ENCODE results near the gene CD70. TPM values are rescaled to one million over a fixed set of nuclear protein-coding genes. Genes with fewer than 3 reads are reported as not detected.
"Not testable (repeated sequence)": the region's sequence is repeated elsewhere in the genome, so short reads cannot be mapped to it uniquely, and the experiment has no call there.

The CD70 gene
- total and polyA plus RNA-seq, 4 donors: 0.22 to 0.57 (median 0.34) TPM

DNA sequence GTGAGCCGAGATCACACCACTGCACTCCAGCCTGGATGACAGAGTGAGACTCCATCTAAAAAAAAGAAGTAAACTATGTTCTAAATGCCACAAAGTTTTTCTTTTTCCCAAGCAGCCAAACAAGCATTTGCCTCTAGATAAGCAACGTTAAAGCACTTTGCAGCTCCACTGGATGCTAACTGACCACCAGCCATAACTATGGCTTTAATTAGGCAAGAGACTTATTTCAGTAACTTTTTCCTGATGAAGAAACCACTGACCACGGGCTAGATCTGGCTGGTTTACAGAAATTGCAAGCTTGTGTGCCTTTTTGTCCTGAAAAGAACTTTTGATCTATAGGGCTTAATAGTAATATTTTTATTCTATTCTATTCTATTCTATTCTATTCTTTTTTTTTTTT lies 22.1 kb downstream of the CD70 start:
- H3K36me3 ChIP-seq (ENCODE audit: control insufficient read depth in 4 of 4, insufficient read depth in 4 of 4, low read length in 4 of 4): no peaks in the 10 kb centered on the region
- no peak for ATAC-seq (ENCODE audit: insufficient read depth, low FRiP score)

DNA sequence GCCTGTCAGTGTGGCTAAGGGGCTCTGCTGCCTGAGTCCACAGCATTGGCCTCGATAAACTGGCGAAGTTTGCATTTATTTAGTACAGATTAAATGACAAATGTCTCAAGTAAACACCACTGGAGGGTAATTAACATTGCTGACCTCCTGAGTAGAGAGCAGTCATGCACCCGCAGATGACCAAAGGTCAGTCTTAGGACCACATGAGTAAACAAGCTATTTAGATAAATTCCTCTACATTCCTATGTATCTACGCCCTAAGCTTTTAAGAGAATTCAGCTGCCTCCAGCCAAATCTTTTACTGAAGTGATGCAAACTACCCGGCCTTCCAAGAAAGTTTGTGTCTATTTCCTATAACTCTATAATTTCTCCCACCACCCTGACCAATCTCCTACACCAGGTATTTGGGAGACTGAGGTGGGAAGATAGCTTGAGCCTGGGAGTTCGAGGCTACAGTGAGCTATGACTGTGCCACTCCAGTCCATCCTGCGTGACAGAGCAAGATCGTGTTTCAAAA lies 22.9 kb downstream of the CD70 start:
- no peaks in the 10 kb centered on the region for H3K36me3 ChIP-seq (ENCODE audit: control insufficient read depth in 4 of 4, insufficient read depth in 4 of 4, low read length in 4 of 4)
- WGBS, 2 donors: 65 to 74% methylated on average over 8 of the region's 8 CpGs
- no peak for DNase-seq
- H3K4me3 ChIP-seq: no peak overlapping the region
- H3K9me3 ChIP-seq (ENCODE audit: control insufficient read depth in 4 of 4, insufficient read depth in 3 of 4, low read length in 3 of 4): peaks cover 0 to 13% (median 7%) of the 10 kb centered on the region in 4 donors
- no peak overlapping the region for H3K27ac ChIP-seq (ENCODE audit: low read depth in 1 of 2, low read length in 1 of 2)
- H3K4me1 ChIP-seq (ENCODE audit: control insufficient read depth in 5 of 5, insufficient read depth in 5 of 5, low read length in 5 of 5): no peaks in the 10 kb centered on the region
- ATAC-seq (ENCODE audit: insufficient read depth, low FRiP score): no peak
- H3K27me3 ChIP-seq (ENCODE audit: control insufficient read depth in 3 of 3, insufficient read depth in 3 of 3, low read length in 2 of 3): no peaks in the 10 kb centered on the region
- TF ChIP-seq, protein P1, sequence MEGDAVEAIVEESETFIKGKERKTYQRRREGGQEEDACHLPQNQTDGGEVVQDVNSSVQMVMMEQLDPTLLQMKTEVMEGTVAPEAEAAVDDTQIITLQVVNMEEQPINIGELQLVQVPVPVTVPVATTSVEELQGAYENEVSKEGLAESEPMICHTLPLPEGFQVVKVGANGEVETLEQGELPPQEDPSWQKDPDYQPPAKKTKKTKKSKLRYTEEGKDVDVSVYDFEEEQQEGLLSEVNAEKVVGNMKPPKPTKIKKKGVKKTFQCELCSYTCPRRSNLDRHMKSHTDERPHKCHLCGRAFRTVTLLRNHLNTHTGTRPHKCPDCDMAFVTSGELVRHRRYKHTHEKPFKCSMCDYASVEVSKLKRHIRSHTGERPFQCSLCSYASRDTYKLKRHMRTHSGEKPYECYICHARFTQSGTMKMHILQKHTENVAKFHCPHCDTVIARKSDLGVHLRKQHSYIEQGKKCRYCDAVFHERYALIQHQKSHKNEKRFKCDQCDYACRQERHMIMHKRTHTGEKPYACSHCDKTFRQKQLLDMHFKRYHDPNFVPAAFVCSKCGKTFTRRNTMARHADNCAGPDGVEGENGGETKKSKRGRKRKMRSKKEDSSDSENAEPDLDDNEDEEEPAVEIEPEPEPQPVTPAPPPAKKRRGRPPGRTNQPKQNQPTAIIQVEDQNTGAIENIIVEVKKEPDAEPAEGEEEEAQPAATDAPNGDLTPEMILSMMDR (IDR thresholded peaks at IDR 0.05; ENCODE audit: control extremely low read depth, extremely low read depth): no peak
- H3K9ac ChIP-seq (ENCODE audit: insufficient read depth in 1 of 2, low read length in 2 of 2): no peak overlapping the region

More for the DNA sequence above, 22.1 kb downstream of the CD70 start:
- H3K4me3 ChIP-seq: no peak overlapping the region
- no peak overlapping the region for H3K27ac ChIP-seq (ENCODE audit: low read depth in 1 of 2, low read length in 1 of 2)
- peaks cover 0 to 8% (median 5%) of the 10 kb centered on the region in 4 donors for H3K9me3 ChIP-seq (ENCODE audit: control insufficient read depth in 4 of 4, insufficient read depth in 3 of 4, low read length in 3 of 4)
- WGBS, 2 donors: 45 to 47% methylated on average over 3 of the region's 3 CpGs
- no peaks in the 10 kb centered on the region for H3K4me1 ChIP-seq (ENCODE audit: control insufficient read depth in 5 of 5, insufficient read depth in 5 of 5, low read length in 5 of 5)
- H3K27me3 ChIP-seq (ENCODE audit: control insufficient read depth in 3 of 3, insufficient read depth in 3 of 3, low read length in 2 of 3): no peaks in the 10 kb centered on the region
- DNase-seq: no peak
- no peak overlapping the region for H3K9ac ChIP-seq (ENCODE audit: insufficient read depth in 1 of 2, low read length in 2 of 2)
- TF ChIP-seq, protein P1 (IDR thresholded peaks at IDR 0.05; ENCODE audit: control extremely low read depth, extremely low read depth): no peak

DNA sequence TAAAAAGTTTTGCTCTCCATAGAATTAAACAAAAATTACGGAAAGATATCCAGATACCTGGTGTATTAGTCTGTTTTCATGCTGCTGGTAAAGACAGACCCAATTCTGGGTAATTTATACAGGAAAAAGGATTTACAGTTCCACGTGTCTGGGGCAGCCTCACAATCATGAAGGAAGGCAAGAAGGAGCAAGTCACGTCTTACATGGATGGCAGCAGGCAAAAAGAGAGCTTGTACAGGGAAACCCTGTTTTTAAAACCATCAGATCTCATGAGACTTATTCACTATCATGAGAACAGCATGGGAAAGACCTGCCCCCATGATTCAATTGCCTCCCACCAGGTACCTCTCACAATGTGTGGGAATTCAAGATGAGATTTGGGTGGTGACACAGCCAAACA lies 24.2 kb downstream of the CD70 start:
- not testable (repeated sequence) for H3K36me3 ChIP-seq (ENCODE audit: control insufficient read depth in 4 of 4, insufficient read depth in 4 of 4, low read length in 4 of 4); H3K4me3 ChIP-seq; H3K27ac ChIP-seq (ENCODE audit: low read depth in 1 of 2, low read length in 1 of 2); DNase-seq; H3K9ac ChIP-seq (ENCODE audit: insufficient read depth in 1 of 2, low read length in 2 of 2); ATAC-seq (ENCODE audit: insufficient read depth, low FRiP score); H3K4me1 ChIP-seq (ENCODE audit: control insufficient read depth in 5 of 5, insufficient read depth in 5 of 5, low read length in 5 of 5); H3K27me3 ChIP-seq (ENCODE audit: control insufficient read depth in 3 of 3, insufficient read depth in 3 of 3, low read length in 2 of 3)
- whole genome bisulfite sequencing, 2 donors: 61 to 66% methylated on average over 3 of the region's 3 CpGs
- peaks cover 0 to 13% (median 5%) of the 10 kb centered on the region in 4 donors for H3K9me3 ChIP-seq (ENCODE audit: control insufficient read depth in 4 of 4, insufficient read depth in 3 of 4, low read length in 3 of 4)

DNA sequence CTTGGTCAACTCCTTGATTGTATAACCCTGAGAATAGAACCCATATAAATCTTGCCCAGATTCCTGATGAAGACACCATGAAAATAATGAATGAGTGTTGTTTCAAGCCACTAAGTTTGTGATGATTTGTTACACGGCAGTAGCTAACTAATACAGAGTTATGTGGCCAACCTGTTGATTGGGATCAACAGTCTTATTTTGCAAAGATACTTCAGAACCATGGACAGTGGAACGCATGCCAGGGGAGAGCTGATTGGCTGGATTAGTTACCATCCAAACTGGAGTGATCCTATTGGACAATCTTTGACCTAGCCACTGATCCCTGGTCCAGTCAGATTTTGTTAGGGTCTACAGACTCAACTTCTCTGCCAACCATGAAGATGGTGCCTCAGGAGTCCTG lies 26.6 kb downstream of the CD70 start:
- ATAC-seq (ENCODE audit: insufficient read depth, low FRiP score): no peak

DNA sequence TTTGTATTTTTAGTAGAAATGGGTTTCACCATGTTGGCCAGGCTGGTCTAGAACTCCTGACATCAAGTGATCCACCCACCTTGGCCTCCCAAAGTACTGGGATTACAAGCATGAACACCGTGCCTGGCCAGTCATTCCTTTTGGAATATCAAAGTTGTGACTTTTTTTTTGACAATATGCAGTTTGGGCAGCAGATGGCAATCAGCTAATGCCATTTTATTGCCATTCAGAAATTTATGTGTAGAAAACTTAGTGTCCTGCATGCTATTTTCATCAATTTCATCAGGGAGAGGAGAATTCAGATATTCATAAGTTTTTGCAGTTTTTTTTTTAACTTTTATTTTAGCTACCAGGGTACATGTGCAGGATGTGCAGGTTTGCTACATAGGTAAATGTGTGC lies 28.5 kb downstream of the CD70 start:
- not testable (repeated sequence) for DNase-seq; H3K36me3 ChIP-seq (ENCODE audit: control insufficient read depth in 4 of 4, insufficient read depth in 4 of 4, low read length in 4 of 4); ATAC-seq (ENCODE audit: insufficient read depth, low FRiP score); H3K4me3 ChIP-seq; H3K27ac ChIP-seq (ENCODE audit: low read depth in 1 of 2, low read length in 1 of 2); H3K27me3 ChIP-seq (ENCODE audit: control insufficient read depth in 3 of 3, insufficient read depth in 3 of 3, low read length in 2 of 3); H3K4me1 ChIP-seq (ENCODE audit: control insufficient read depth in 5 of 5, insufficient read depth in 5 of 5, low read length in 5 of 5); H3K9ac ChIP-seq (ENCODE audit: insufficient read depth in 1 of 2, low read length in 2 of 2)
- H3K9me3 ChIP-seq (ENCODE audit: control insufficient read depth in 4 of 4, insufficient read depth in 3 of 4, low read length in 3 of 4): peaks cover 0 to 13% (median 5%) of the 10 kb centered on the region in 4 donors
- 59 to 65% methylated on average over 1 of the region's 1 CpG for WGBS, 2 donors

More for the DNA sequence above, 26.6 kb downstream of the CD70 start:
- H3K27ac ChIP-seq (ENCODE audit: low read depth in 1 of 2, low read length in 1 of 2): no peak overlapping the region
- no peaks in the 10 kb centered on the region for H3K27me3 ChIP-seq (ENCODE audit: control insufficient read depth in 3 of 3, insufficient read depth in 3 of 3, low read length in 2 of 3)
- WGBS, 2 donors: 70 to 77% methylated on average over 2 of the region's 2 CpGs
- TF ChIP-seq, protein P1 (IDR thresholded peaks at IDR 0.05; ENCODE audit: control extremely low read depth, extremely low read depth): no peak
- no peaks in the 10 kb centered on the region for H3K36me3 ChIP-seq (ENCODE audit: control insufficient read depth in 4 of 4, insufficient read depth in 4 of 4, low read length in 4 of 4)
- no peak overlapping the region for H3K4me3 ChIP-seq
- H3K9me3 ChIP-seq (ENCODE audit: control insufficient read depth in 4 of 4, insufficient read depth in 3 of 4, low read length in 3 of 4): peaks cover 0 to 13% (median 5%) of the 10 kb centered on the region in 4 donors
- no peak for DNase-seq
- H3K9ac ChIP-seq (ENCODE audit: insufficient read depth in 1 of 2, low read length in 2 of 2): no peak overlapping the region
- H3K4me1 ChIP-seq (ENCODE audit: control insufficient read depth in 5 of 5, insufficient read depth in 5 of 5, low read length in 5 of 5): no peaks in the 10 kb centered on the region

All from lung (tissue), 12 donors.